Measurements from ENCODE around the gene ATG5.
A peak's percentile ranks its signal among the peaks of the same experiment; 100 is the strongest.

ATG5 gene

DNA sequence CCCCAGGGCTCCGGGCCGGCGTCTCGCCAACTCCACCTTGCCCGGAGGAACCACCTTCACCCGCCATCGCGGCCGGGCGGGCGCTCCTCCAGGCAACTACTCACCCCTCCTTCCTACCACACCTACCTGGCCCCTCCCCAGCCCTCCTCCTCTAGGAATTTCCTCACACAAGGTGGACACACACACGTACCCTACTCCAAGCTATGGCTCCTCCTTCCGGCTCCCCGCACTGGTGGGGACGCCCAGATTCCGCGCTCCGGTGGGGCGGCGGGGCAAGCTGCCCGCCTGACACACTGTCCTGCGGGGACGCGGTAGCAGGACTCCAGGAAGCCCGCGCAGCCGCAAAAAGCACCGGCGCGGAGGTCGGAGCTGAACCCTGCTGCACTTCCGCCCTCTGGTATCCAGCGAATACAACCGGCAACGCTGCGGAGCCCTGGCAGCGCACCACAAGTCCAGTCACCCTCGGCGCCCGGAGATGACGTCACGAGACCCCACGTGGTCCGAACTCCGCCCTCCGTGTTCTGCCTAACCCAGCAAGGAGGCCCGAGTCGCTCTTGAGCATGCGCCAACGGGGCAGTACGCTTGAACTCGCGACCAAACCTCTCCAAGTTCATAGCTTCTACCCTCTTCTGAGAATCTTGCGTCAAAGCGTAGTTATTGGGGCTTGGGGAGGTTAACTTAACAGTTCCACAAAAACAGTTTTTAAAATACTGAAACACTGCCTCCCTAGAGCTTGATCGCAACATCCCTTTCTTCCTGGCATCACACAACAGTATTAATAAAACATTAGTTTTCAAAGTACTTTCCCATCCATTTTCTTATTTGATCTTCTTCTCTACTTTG lies at the start of gene ATG5:
ATG5 (minus strand) TSS at position 425 of the 843 bp plus-strand sequence. CDS start 9,552 bp downstream, outside the sequence.
- DNase-seq (ENCODE audit: low spot score): peak; percentile 100

DNA sequence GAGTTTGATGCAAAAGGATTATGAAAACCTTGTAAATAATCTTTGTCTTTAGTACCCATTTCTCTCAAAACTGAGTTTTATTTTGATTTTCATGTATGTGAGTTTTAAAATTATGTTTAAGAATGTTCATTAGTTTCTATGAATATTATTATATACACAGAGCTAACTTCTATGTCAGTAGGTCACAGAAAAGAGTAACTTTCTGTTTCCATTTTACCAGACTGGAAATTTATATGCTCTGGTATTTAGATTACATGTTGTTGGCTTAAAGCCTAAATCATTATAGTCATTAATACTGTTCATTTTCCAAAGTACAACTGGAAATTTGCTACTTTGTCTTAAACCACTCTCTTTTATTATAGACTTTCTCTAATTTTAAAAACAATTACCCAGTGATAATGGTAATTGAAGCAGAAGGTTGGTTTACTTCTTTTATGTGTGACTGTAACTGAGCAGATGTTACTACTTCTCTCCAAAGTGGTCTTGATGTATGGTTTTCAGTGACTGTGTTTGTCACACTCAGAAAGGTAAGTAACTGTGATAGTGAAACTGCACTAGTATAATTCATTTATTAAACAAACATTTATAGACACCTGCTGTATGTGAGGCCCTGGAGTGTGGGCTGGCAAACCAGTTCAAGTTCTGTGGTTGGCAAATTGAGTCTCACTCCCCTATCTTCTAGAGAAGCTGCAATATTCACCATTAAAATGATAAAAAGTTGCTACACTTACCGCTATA lies 48.1 kb upstream of the ATG5 start:
- DNase-seq (ENCODE audit: low spot score): no peak

DNA sequence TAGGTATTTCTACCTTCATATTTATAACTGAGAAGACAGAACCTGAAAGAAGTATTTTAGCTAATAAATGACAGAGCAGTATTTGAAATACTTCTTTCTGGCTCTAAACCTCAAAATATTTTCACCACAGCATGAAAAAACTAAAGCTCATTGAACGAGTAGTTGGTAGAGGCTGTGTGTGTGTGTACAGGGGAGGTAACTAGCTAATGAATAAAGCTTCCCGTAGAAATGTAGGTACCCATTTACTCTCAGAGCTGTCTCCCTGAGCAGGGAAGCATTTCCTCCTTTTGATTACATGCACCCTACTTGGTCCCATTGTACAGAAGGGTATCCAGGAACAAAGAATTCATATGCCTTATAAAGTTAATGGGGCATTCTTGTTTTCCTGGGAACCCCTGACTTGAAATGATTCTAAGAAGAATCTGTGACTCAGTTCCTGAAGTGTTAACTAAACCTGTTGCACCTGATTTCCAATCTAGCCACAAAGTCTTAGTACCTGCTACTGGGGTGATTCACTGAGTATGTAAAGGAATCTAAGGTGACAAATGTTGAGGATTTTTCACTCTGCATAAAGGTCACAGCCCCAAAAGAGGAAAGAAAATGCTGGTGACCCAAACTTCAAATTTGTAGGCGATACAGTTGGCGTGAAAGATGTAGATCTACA lies 47.4 kb upstream of the ATG5 start:
- DNase-seq (ENCODE audit: low spot score): peak; percentile 86

DNA sequence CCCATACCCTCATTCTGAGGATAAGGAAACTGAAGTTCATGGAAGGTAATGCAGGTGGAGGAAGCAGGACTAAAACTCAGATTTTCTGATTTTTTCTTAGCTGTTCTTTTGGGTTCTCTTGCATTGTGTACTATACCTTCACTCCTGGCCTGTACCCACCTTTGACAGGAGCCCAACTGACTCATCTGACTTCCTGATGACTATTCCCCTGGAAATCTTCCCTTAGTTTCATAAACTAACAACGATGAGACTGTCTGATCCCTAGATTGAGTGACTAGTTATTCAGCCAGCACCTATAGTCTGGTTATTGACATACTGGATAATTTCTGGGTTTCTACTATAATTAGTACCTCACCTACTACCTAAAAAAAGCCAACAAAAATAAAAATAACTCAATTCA lies 45.1 kb upstream of the ATG5 start:
- DNase-seq (ENCODE audit: low spot score): peak; percentile 83

DNA sequence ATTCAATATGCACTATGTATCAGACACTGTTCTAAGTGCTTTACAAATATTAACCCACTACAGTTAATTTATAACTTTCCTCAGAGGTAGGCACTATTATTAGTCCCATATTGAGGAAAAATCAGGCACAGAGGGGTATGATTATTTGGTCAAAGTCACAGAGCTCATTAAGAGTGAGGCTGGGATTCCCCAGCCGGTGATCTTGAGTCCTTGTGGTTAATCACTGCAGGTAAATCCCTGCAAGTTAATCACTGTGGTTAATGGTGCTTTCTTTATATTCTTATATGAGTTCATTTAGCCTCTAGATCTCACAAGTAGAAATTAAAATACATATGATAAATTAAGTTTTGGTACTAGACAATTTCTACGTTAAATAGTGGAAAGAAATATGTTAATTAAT lies 44.2 kb upstream of the ATG5 start:
- peak; percentile 60 for DNase-seq (ENCODE audit: low spot score)

DNA sequence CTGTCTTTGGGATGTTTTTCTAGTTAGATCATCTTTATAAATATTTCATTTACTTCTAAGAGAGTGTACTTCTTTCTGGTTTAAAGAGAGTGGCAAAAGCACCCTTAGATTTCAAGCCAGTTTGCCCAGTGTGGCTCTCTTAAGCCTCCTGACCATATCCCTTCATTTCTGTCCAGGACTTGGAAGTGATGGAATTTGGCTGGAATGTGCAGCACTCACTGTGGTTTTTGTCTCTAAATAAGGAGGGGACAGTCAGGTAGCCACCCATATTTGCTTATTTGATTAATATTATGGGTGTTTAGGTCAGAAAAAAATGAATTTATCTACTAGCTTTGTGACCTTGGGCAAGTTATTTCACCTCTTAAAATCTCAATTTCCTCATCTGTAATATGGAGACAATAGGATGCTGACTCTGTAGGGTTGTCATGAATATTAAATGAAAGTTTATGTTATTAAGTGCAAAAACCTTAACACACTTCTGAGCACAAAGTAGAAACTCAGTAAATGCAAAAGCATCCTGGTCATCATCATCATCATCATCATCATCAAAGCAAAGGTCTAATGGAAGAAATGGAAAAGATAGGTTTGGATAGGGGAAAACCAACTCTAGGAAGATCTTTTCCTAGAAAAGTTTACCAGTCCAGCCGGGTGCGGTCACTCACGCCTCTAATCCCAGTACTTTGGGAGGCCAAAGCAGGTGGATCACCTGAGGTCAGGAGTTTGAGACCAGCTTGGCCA lies 38.0 kb upstream of the ATG5 start:
- peak; percentile 56 for DNase-seq (ENCODE audit: low spot score)

DNA sequence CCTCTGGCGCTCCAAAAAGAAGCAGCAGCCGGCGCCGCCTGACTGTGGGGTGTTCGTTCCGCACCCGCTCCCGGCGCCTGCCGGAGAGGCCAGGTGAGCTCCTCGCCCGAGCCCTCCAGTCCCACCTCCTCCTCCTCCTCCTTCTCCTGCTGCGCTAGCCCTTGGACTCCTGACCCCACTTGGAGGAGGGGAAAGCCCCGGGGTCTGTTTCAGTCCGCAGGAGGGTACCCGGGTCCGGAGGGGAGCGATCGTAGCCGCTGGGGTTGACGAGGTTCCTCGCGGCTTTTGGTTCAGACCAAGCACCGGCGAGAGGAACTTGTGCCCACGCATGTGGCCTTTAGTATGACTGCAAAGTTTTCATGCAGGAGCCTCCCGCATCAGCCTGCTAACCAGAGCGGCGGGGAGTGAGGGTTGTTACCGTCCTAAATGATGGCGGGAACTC lies 35.5 kb upstream of the ATG5 start:
- peak; percentile 30 for DNase-seq (ENCODE audit: low spot score)

DNA sequence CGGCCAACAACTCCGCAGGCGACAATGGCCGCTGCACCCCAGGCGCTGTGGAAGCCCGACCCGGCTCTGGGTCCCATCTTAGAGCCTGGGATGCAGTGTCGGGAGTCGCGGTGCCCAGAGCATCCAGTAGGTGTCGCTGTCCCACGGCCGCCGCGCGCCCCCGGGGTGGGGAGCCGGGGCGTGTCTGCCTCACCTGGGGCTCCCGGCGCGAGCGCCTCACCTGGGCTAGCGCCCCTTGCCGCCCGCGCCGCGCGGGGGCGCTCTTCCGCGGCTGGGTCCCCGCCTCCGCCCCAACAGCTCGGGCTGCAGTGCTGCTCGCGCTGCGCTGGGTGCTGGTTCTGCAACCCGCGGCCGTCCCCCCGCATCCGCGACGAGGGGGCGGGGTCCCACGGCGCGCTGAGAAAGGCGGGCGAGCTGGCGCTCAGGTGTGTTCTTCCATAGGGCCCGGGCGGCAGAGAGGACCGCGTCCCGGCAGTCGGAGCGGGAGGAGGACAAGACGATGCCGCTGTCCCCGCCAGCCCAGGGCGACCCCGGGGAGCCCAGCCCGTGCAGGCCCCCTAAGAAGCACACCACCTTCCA lies 34.9 kb upstream of the ATG5 start, which contains the start of gene CRYBG1:
CRYBG1 (plus strand) TSS at position 308 of the 579 bp plus-strand sequence; CDS start at position 500, 192 bp downstream.
- peak; percentile 83 for DNase-seq (ENCODE audit: low spot score)

DNA sequence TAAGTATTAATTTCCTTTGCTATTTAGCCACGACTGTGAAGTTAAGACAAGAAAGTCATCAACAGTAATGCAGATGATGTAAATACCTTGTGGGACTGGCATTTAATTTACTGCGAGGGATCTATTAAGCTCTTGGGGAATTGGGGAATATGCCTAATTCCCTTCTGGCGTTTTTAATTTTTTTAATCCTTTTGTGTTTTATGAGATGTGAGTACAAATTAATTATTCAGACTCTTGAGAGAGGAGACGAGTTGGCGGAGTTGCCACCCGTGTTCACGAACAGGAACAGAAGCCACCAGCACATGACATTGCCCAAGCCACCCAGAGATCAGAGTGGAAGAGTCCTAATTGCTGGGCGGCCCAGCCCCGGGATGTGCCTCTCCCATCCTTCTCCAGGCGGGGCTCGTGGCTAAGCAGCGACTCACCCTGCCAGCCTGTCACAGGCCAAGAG lies 34.4 kb upstream of the ATG5 start:
- no peak for DNase-seq (ENCODE audit: low spot score)

DNA sequence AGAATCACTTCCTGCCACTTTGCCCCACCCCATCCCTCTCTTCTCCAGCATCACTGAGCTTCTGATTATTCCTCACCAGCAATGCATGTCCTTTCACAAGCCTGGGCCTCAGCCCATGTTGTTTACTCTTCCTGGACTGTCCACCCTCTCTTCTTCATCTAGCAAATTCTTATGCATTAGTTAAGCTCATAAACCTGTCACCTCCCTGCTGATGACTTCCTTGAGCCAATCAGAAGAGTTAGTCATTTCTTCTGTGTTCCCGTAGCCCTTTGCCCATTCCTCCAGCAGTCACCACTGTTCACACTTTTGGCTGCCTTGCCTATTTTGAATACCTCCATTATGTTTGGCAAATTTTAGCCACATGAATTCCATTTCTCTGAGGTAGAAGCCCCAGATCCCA lies 30.8 kb upstream of the ATG5 start:
- no peak for DNase-seq (ENCODE audit: low spot score)

DNA sequence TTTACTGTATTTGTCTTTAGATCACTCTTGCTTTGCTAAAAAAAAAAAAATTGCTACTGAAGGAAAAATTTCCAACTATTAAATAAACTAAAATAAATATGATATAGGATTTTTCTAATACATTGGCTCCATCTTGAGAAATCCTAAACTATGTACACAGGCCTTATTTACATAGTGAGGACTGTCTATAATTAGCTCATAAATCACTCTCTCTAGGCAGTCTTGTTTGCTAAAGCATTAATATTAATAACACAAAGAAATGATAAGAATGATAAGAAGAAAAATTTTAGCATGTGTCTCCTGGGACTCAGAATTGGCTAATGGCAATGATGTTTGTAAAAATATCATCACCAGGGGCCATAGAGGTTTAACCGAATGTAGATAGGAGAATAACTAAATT lies 21.7 kb upstream of the ATG5 start:
- no peak for DNase-seq (ENCODE audit: low spot score)

DNA sequence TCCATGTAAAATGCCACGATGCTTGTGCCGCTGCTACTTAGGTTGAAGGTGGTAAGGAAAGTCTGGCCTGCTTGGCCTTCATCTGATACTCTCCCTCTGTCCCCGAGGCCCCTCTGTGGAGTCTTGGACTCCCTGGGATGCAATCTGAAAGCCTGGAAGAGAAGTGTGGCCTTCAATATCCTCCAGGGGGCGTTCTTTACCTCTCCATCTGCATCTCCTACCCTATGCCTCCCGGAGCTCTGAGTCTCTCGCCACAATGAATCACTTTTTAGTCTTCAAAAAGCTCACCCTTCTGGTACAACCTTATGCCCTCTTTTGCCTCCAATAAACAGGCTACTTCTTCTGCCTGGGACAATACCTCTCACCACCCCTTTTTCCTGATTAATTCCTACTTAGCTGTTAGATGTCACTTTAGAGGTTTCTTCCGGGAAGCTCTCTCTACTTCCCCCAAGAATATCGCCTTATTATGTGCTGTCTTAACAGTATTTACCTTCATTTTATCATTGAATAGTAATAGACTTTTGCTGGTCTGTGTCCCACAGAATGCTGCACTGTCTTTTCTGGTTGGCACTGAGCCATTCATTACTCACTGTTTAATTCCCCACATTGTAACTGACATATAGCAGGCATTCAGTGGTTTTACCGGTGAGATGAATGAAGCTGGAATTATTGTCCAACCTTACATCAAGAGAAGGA lies 13.9 kb upstream of the ATG5 start:
- DNase-seq (ENCODE audit: low spot score): peak; percentile 89

DNA sequence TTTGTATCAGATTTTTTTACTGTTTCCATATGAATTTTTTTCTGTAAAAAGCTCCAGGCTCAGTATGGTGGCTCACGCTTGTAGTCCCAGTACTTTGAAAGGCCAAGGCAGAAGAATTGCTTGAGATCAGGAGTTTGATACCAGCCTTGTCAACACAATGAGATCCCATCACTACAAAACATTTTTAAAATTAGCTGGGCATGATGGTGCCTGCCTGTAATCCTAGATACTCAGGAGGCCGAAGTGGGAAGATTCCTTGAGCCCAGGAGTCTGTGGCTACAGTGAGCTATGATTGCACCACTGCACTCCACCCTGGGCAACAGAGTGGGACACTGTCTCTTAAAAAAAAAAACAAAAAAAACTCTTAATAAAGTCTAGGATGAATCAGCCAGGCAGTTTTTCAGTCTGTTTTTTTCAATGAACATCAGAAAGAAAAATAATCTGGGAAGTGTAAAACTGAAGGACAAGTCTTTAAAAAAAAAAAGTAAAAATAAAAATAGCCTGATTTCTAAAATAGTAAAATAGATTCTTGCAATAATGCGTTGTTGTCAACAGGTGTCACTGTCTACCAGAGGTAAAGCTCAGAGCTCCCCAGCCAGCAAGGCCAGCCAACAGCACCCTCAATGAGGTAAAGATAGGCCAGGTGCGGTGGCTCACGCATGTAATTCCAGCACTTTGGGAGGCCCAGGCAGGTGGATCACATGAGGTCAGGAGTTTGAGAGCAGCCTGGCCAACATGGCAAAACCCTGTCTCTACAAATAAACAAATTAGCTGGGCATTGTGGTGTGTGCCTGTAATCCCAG lies 9.3 kb upstream of the ATG5 start:
- DNase-seq (ENCODE audit: low spot score): peak; percentile 70

DNA sequence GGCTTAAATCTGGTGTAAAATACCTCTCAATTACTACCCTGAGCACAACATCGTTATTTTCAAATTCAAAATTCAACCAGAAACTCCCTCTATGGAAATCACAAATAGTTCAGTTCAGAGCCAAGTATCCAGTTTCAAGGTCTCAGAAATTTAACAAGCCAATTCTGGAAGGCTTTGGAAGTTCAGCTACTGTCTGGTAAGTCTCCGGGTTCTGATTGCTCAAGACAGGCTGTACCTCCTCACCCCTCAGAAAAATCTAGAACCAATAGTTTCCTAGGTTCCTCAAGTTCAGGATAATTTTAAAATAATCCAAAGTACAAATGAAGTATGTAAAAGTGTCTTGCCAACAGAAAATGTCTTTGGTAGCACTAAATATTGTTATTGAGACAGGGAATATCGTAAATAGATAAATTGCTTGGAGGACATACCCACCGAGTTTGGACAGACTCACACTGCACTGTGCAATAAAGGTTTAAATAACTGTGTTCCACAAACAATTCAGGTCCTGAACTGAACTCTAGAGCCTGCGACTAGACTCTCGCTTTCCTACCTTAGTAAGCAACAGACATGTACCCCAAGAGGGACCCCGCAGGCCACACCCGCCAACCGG lies 729 bp downstream of the ATG5 start:
- no peak for DNase-seq (ENCODE audit: low spot score)

DNA sequence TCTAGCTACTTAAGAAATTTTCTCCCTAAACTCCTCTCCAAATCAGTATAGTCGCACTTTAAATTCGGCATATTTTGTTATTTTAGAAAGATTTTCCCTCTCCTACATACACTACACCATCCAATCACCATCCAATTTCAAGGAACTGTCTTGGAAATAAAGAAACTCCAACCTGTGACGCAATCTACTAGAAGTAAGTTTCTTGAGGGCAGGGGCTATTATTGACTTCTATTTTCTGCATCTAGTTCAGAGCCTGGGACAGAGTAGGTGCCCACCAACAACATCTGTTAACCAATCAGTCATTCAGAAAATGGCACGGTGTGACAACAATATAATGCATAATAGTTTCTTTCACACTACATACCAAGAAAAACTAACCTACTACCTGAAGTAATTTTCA lies 3.6 kb downstream of the ATG5 start:
- DNase-seq (ENCODE audit: low spot score): no peak

DNA sequence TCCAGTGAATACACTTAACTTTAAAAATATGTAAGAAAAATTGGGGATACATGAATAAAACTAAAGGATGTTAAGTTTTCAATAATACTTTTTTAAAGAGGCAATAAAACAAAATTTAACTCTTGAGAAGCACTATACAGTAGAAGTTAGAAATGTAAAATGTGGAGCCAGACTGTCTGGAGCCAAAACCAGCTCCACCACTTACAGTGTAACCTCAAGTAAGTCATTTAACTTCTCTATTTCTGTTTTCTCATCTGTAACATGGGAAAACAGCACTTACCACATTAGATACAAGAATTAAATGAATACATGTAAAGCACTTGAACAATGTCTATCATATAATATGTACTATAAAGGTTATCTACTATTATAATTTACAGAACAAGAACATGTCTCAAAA lies 6.7 kb downstream of the ATG5 start:
- DNase-seq (ENCODE audit: low spot score): no peak

DNA sequence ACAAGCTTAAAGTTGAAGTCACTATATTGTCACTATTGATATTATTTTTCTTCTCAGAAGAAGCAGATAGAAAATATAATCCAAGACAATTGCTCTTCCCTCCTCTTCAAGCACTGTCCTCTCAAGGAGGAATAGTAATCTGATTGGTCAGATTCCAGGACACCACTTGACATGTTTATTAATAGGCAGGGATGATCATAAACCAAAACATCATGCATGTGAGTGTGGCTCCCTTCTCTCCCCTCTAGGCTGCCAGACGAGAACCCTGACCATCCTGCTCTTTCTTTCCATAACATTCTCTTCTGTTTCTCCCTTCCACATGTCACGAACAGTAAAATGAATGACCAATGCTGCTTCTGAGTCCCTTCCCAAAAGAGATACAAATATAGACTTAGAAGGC lies 7.5 kb downstream of the ATG5 start:
- DNase-seq (ENCODE audit: low spot score): no peak

DNA sequence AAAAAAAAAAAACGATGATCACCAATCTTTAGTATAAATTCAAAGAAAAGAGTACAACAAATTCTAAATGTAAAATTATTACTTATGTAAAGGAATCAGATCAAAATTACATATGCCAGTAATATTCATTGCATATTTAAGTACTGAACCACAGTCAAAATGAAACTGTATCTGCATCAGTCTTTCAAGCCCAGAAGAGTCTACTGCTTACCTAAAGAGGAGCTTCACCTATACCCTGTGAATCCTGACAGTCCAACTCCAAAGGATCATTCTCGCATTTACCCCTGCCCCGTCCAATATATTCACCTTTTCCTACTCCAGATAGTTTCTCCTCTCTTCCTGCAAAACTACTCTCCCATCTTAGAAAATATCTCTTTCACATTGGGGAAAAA lies 9.2 kb downstream of the ATG5 start:
- no peak for DNase-seq (ENCODE audit: low spot score)

DNA sequence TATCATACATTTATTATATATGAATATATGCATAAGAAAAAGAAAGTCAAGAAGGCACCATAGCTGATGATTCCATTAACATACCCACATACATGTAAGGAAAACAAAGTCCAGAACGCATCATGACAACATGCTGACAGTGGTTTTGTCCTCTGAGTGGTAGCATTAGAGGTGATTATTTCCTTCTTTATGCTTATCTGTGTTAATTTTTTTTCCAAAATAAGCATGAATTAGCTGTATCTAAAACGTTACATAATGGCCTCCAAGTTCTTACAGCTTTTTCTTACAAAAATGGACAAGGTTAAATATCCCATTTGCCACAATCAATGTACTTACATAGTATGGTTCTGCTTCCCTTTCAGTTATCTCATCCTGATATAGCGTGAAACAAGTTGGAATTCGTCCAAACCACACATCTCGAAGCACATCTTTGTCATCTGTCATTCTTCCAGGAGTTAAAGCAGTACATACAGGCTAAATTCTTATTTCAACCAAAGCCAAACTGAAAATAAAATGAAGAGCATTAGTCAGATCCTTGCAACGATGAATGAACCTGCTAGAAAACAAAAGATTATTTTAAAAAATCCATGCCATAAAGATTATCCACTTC lies 9.7 kb downstream of the ATG5 start:
- DNase-seq (ENCODE audit: low spot score): peak; percentile 67

All from kidney tubule cell (primary cell).